Hair follicle dermal papilla cell (primary cell): Measurements from ENCODE around the gene GAB1. TPM values are rescaled to one million over a fixed set of nuclear protein-coding genes. Genes with fewer than 3 reads are reported as not detected.

ENCODE experiments used
- small RNA-seq: library from RNA; depleted of rRNA; stranded (forward); fragments of <200 nt; gene quantifications from one replicate; pipeline ENCODE3, GENCODE V24; 2012
- total RNA-seq: library from RNA; depleted of rRNA; stranded (reverse); fragments of >200 nt; gene quantifications from 2 replicates; pipeline ENCODE4 v1.2.3, GENCODE V29; 2012

The GAB1 gene
- 14.9 and 16.1 TPM in 2 replicates for total RNA-seq

GRCh38 chr4:143336781-143337599 is at the start of gene GAB1:
Gene GAB1, plus strand, starts transcription at chr4:143336876. Its CDS starts 313 bp downstream, at chr4:143337189.

GRCh38 chr4:143513314-143514168 is 176.9 kb downstream of the GAB1 start, which contains the start of gene SMARCA5:
Gene SMARCA5, plus strand, starts transcription at chr4:143513702. Its CDS starts 223 bp downstream, at chr4:143513925.

Small RNA genes lying within 50 kb of the gene (small RNA-seq; reads per million reads assigned to genes)
- not detected for gene MIR3139
- not detected for gene RF00019

Other genes with a start within 250 kb of the GAB1 start
- 33.0 and 38.6 TPM in 2 replicates for gene USP38, start 152.0 kb upstream of the GAB1 start, total RNA-seq
- gene SMARCA5, start 176.8 kb downstream of the GAB1 start, total RNA-seq, result 34.7 and 42.7 TPM in 2 replicates